Neural cell (in vitro differentiated cells): ENCODE results near the gene CNRIP1. TPM values are rescaled to one million over a fixed set of nuclear protein-coding genes. Genes with fewer than 3 reads are reported as not detected.

Experiments
- H2AFZ ChIP-seq: fragments of 200-600, 300-800 bp; sonication (generic), shearing (Covaris generic); 2 replicates; pipeline ENCODE4 v1.6.0; 2014; ENCODE audit warnings: low read depth, mild to moderate bottlenecking, antibody characterized with exemption, low read length, moderate library complexity
- H3F3A ChIP-seq: fragments of 200-600 bp; shearing (Covaris generic); 2 replicates; pipeline ENCODE4 v1.6.1; 2016; ENCODE audit warnings: mild to moderate bottlenecking, moderate library complexity, mixed read lengths, antibody characterized with exemption, low read length; ENCODE audit not compliant: insufficient read depth, poor library complexity, severe bottlenecking
- H3K27ac ChIP-seq: fragments of 200-600, 300-800 bp; sonication (generic), shearing (Covaris generic); 2 replicates; pipeline ENCODE4 v1.5.1; 2014; ENCODE audit warnings: mild to moderate bottlenecking, low read length, moderate library complexity
- H3K27me3 ChIP-seq: fragments of 300-800, 200-600 bp; sonication (generic), shearing (Covaris generic); 2 replicates; pipeline ENCODE4 v1.6.0; 2014; ENCODE audit warnings: mild to moderate bottlenecking, low read depth, low read length, moderate library complexity; ENCODE audit not compliant: insufficient read depth
- H3K36me3 ChIP-seq: fragments of 300-800, 200-600 bp; sonication (generic), shearing (Covaris generic); 2 replicates; pipeline ENCODE4 v1.5.1; 2014; ENCODE audit warnings: mild to moderate bottlenecking, antibody characterized with exemption, low read length, moderate library complexity; ENCODE audit not compliant: insufficient read depth
- H3K4me2 ChIP-seq: fragments of 300-800, 200-600 bp; sonication (generic), shearing (Covaris generic); 2 replicates; pipeline ENCODE4 v1.6.0; 2014; ENCODE audit warnings: mild to moderate bottlenecking, low read length
- H3K4me3 ChIP-seq: fragments of 300-800, 200-600 bp; sonication (generic), shearing (Covaris generic); 2 replicates; pipeline ENCODE4 v1.5.1; 2014; ENCODE audit warnings: mild to moderate bottlenecking, low read length, moderate library complexity
- H3K79me2 ChIP-seq: fragments of 200-600 bp; shearing (Covaris generic); replicated peaks from 2 replicates; pipeline ENCODE4 v1.6.0; 2014; ENCODE audit warnings: mild to moderate bottlenecking, low read length, moderate library complexity; ENCODE audit not compliant: insufficient read depth
- H3K9ac ChIP-seq: fragments of 300-800, 200-600 bp; sonication (generic), shearing (Covaris generic); 2 replicates; pipeline ENCODE4 v1.6.1; 2016; ENCODE audit warnings: mild to moderate bottlenecking, low read length, mixed read lengths
- H3K9me2 ChIP-seq: fragments of 200-600 bp; shearing (Covaris generic); 2 replicates; pipeline ENCODE4 v1.6.1; 2016; ENCODE audit warnings: mild to moderate bottlenecking, low read length, mixed read lengths; ENCODE audit not compliant: insufficient read depth
- H3K9me3 ChIP-seq: fragments of 200-600, 300-800 bp; sonication (generic), shearing (Covaris generic); 2 replicates; pipeline ENCODE4 v1.6.1; 2016; ENCODE audit warnings: mild to moderate bottlenecking, mixed run types, low read length, moderate library complexity, mixed read lengths
- H4K20me1 ChIP-seq: fragments of 200-600 bp; shearing (Covaris generic); 2 replicates; pipeline ENCODE4 v1.6.1; 2016; ENCODE audit warnings: mild to moderate bottlenecking, mixed run types; ENCODE audit not compliant: insufficient read depth
- CTCF ChIP-seq: fragments of 450-650 bp; IDR thresholded peaks from 2 replicates; pipeline ENCODE4 v1.5.1; 2014; ENCODE audit warnings: antibody characterized with exemption, mild to moderate bottlenecking, moderate library complexity; ENCODE audit not compliant: poor library complexity, severe bottlenecking
- EP300 ChIP-seq: fragments of 450-650 bp; conservative IDR thresholded peaks from 2 replicates; pipeline ENCODE4 v1.6.1; 2014; ENCODE audit warnings: antibody characterized with exemption, mild to moderate bottlenecking, moderate library complexity; ENCODE audit not compliant: poor library complexity, severe bottlenecking
- EZH2 ChIP-seq: fragments of 200-600, 300-800 bp; shearing (Covaris generic), sonication (generic); IDR thresholded peaks from 2 replicates; pipeline ENCODE4 v1.6.1; 2014; ENCODE audit warnings: antibody characterized with exemption, low read length, borderline replicate concordance, mild to moderate bottlenecking; ENCODE audit not compliant: insufficient read depth, poor library complexity, severe bottlenecking
- MXI1 ChIP-seq: fragments of 450-650 bp; conservative IDR thresholded peaks from 2 replicates; pipeline ENCODE4 v1.6.1; 2014; ENCODE audit warnings: antibody characterized with exemption, mild to moderate bottlenecking; ENCODE audit not compliant: poor library complexity, severe bottlenecking
- POLR2AphosphoS5 ChIP-seq: IDR thresholded peaks from 2 replicates; pipeline ENCODE4 v1.6.1; 2012
- RAD21 ChIP-seq: fragments of 450-650 bp; conservative IDR thresholded peaks from 2 replicates; pipeline ENCODE4 v1.6.1; 2014; ENCODE audit warnings: antibody characterized with exemption, mild to moderate bottlenecking, moderate library complexity
- SMC3 ChIP-seq: fragments of 450-650 bp; conservative IDR thresholded peaks from 2 replicates; pipeline ENCODE4 v1.6.1; 2014; ENCODE audit warnings: antibody characterized with exemption, mild to moderate bottlenecking, moderate library complexity; ENCODE audit not compliant: poor library complexity
- TAF1 ChIP-seq: IDR thresholded peaks from 2 replicates; pipeline ENCODE4 v1.6.1; 2012; ENCODE audit warnings: low read depth
- polyA plus RNA-seq: library from polyadenylated mRNA; depleted of rRNA; stranded (reverse); fragments of >200 nt; gene quantifications from 2 replicates; pipeline ENCODE4 v1.2.3, GENCODE V29; 2014

CNRIP1 gene
- polyA plus RNA-seq, 1 donor from 2014 or later, result 28.2 TPM

GRCh38 chr2:68302281-68302875 is 17.4 kb downstream of the CNRIP1 start:
- H3K4me2 ChIP-seq, result no peak overlapping the region

GRCh38 chr2:68295516-68295915 is 24.2 kb downstream of the CNRIP1 start:
- Histone ChIP-seq H3K79me2 (no peaks in the 10 kb centered on the region), H3K27ac (no peak overlapping the region), H3K27me3 (no peaks in the 10 kb centered on the region), H3K9me2 (no peaks in the 10 kb centered on the region), H4K20me1 (no peaks in the 10 kb centered on the region), H3K9ac (no peak overlapping the region), H3K4me2 (no peak overlapping the region), H3K36me3 (no peaks in the 10 kb centered on the region), H3F3A (no peaks in the 10 kb centered on the region), H3K4me3 (no peak overlapping the region), H3K9me3 (no peaks in the 10 kb centered on the region), H2AFZ (no peak overlapping the region)
- TF ChIP-seq POLR2AphosphoS5 (no peak), CTCF (no peak), EP300 (no peak), RAD21 (no peak), EZH2 (no peak), SMC3 (no peak), MXI1 (no peak)

More at GRCh38 chr2:68302281-68302875, 17.4 kb downstream of the CNRIP1 start:
- Histone ChIP-seq H3K9ac (no peak overlapping the region), H3K27me3 (no peaks in the 10 kb centered on the region), H3K4me3 (no peak overlapping the region), H3K79me2 (no peaks in the 10 kb centered on the region), H3K27ac (no peak overlapping the region), H3K36me3 (no peaks in the 10 kb centered on the region), H3F3A (no peaks in the 10 kb centered on the region), H3K9me2 (no peaks in the 10 kb centered on the region), H2AFZ (no peak overlapping the region), H4K20me1 (no peaks in the 10 kb centered on the region), H3K9me3 (no peaks in the 10 kb centered on the region)
- TF ChIP-seq MXI1 (no peak), TAF1 (no peak), RAD21 (no peak), SMC3 (no peak)

GRCh38 chr2:68294913-68295312 is 24.8 kb downstream of the CNRIP1 start:
- Histone ChIP-seq H3K9me2 (no peaks in the 10 kb centered on the region), H3K27ac (no peak overlapping the region), H3K79me2 (no peaks in the 10 kb centered on the region), H3K27me3 (no peaks in the 10 kb centered on the region), H3K4me2 (no peak overlapping the region), H3F3A (no peaks in the 10 kb centered on the region), H2AFZ (no peak overlapping the region), H4K20me1 (no peaks in the 10 kb centered on the region), H3K36me3 (no peaks in the 10 kb centered on the region), H3K9me3 (no peaks in the 10 kb centered on the region), H3K9ac (no peak overlapping the region), H3K4me3 (no peak overlapping the region)
- TF ChIP-seq RAD21, result no peak
- TF ChIP-seq EP300, result no peak
